Parathyroid adenoma (tissue), 2 donors: ENCODE measurements around the gene DGKK.

Source experiments
- H2AFZ ChIP-seq: fragments of 300-600 bp; sonication (generic); one replicate; pipeline ENCODE4 v1.7.0; 2017; ENCODE audit warnings: antibody characterized with exemption, mild to moderate bottlenecking
- H3K27ac ChIP-seq: fragments of 300-600 bp; sonication (generic); one replicate; pipeline ENCODE4 v1.7.0; 2017
- H3K27me3 ChIP-seq: fragments of 300-600 bp; sonication (generic); one replicate; pipeline ENCODE4 v1.7.0; 2017; ENCODE audit warnings: low read length; ENCODE audit not compliant: control insufficient read depth, insufficient read depth
- H3K36me3 ChIP-seq: fragments of 300-600 bp; sonication (generic); one replicate; pipeline ENCODE4 v1.7.0; 2017; ENCODE audit warnings: low read length; ENCODE audit not compliant: control insufficient read depth, insufficient read depth
- H3K4me1 ChIP-seq: fragments of 300-600 bp; sonication (generic); one replicate; pipeline ENCODE4 v1.7.0; 2017; ENCODE audit warnings: control low read depth
- H3K4me2 ChIP-seq: fragments of 300-600 bp; sonication (generic); one replicate; pipeline ENCODE4 v1.7.0; 2017; ENCODE audit warnings: low read length
- H3K4me3 ChIP-seq: fragments of 300-600 bp; sonication (generic); one replicate; pipeline ENCODE4 v1.7.0; 2017; ENCODE audit warnings: low read depth, low read length
- H3K79me2 ChIP-seq: fragments of 300-600 bp; sonication (generic); one replicate; pipeline ENCODE4 v1.7.0; 2017; ENCODE audit warnings: control low read depth
- H3K9ac ChIP-seq: fragments of 300-600 bp; sonication (generic); one replicate; pipeline ENCODE4 v1.7.0; 2017; ENCODE audit warnings: mild to moderate bottlenecking
- H3K9me3 ChIP-seq: fragments of 300-600 bp; sonication (generic); one replicate; pipeline ENCODE4 v1.7.0; 2017; ENCODE audit warnings: low read length; ENCODE audit not compliant: control insufficient read depth
- CTCF ChIP-seq: fragments of 300-600 bp; sonication (generic); IDR thresholded peaks from one replicate; pipeline ENCODE4 v1.7.0; 2017; ENCODE audit warnings: antibody characterized with exemption, mild to moderate bottlenecking
- donor health status: primary hyperparathyroidism.

The DGKK gene

GRCh38 chrX:50459615-50460014 is 11.0 kb downstream of the DGKK start:
- Histone ChIP-seq H3K27me3 (no peaks in the 10 kb centered on the region), H3K9ac (no peak overlapping the region), H3K36me3 (no peaks in the 10 kb centered on the region), H3K9me3 (no peaks in the 10 kb centered on the region), H3K27ac (no peak overlapping the region), H3K4me1 (no peaks in the 10 kb centered on the region), H2AFZ (no peak overlapping the region), H3K79me2 (no peaks in the 10 kb centered on the region), H3K4me2 (no peak overlapping the region), H3K4me3 (no peak overlapping the region)
- no peak for TF ChIP-seq CTCF

- no peaks in the 10 kb centered on the region for H3K27me3 ChIP-seq
- TF ChIP-seq CTCF, result no peak
- H3K36me3 ChIP-seq, result no peaks in the 10 kb centered on the region
- no peak overlapping the region for H3K27ac ChIP-seq
- H3K79me2 ChIP-seq, result no peaks in the 10 kb centered on the region
- no peaks in the 10 kb centered on the region for H3K4me1 ChIP-seq
- H3K4me3 ChIP-seq, result no peak overlapping the region
- H3K9me3 ChIP-seq, result no peaks in the 10 kb centered on the region
- no peak overlapping the region for H3K4me2 ChIP-seq
- no peak overlapping the region for H3K9ac ChIP-seq
- H2AFZ ChIP-seq, result no peak overlapping the region
Measured at GRCh38 chrX:50458483-50458882, 12.1 kb downstream of the DGKK start.

GRCh38 chrX:50456712-50457484 is 13.7 kb downstream of the DGKK start:
- no peak overlapping the region for H3K9ac ChIP-seq
- no peak overlapping the region for H3K27ac ChIP-seq
- no peaks in the 10 kb centered on the region for H3K9me3 ChIP-seq
- no peak overlapping the region for H3K4me3 ChIP-seq
- no peaks in the 10 kb centered on the region for H3K4me1 ChIP-seq
- H2AFZ ChIP-seq, result no peak overlapping the region
- TF ChIP-seq CTCF, result no peak
- no peaks in the 10 kb centered on the region for H3K79me2 ChIP-seq
- no peaks in the 10 kb centered on the region for H3K36me3 ChIP-seq
- no peaks in the 10 kb centered on the region for H3K27me3 ChIP-seq
- H3K4me2 ChIP-seq, result no peak overlapping the region

GRCh38 chrX:50452782-50453181 is 17.8 kb downstream of the DGKK start:
- Histone ChIP-seq H3K79me2 (no peaks in the 10 kb centered on the region), H3K36me3 (no peaks in the 10 kb centered on the region), H3K4me3 (no peak overlapping the region), H3K4me1 (no peaks in the 10 kb centered on the region), H3K9me3 (no peaks in the 10 kb centered on the region), H3K27me3 (no peaks in the 10 kb centered on the region), H3K4me2 (no peak overlapping the region), H3K9ac (no peak overlapping the region), H2AFZ (no peak overlapping the region), H3K27ac (no peak overlapping the region)
- TF ChIP-seq CTCF, result no peak

GRCh38 chrX:50450324-50450723 is 20.3 kb downstream of the DGKK start:
- no peaks in the 10 kb centered on the region for H3K4me1 ChIP-seq
- H3K4me2 ChIP-seq, result no peak overlapping the region
- no peak overlapping the region for H3K27ac ChIP-seq
- no peaks in the 10 kb centered on the region for H3K9me3 ChIP-seq
- H3K4me3 ChIP-seq, result no peak overlapping the region
- H3K36me3 ChIP-seq, result no peaks in the 10 kb centered on the region
- no peak for TF ChIP-seq CTCF
- H3K27me3 ChIP-seq, result no peaks in the 10 kb centered on the region
- no peaks in the 10 kb centered on the region for H3K79me2 ChIP-seq
- no peak overlapping the region for H2AFZ ChIP-seq
- H3K9ac ChIP-seq, result no peak overlapping the region
